Renal cortical epithelial cell (primary cell): ENCODE results near the gene COLQ. TPM values are rescaled to one million over a fixed set of nuclear protein-coding genes. Genes with fewer than 3 reads are reported as not detected.
"Not testable (repeated sequence)": the region's sequence is repeated elsewhere in the genome, so short reads cannot be mapped to it uniquely, and the experiment has no call there.

Experiments used
- DNase-seq: peaks from one replicate; pipeline ENCODE4 v3.0.0-alpha.2; 2011; ENCODE audit warnings: low read depth
- total RNA-seq: library from RNA; depleted of rRNA; stranded (reverse); fragments of >200 nt; gene quantifications from 2 replicates; pipeline ENCODE4 v1.2.3, GENCODE V29; 2014

The COLQ gene
- total RNA-seq, 1 donor from 2014 or later: 0.65 TPM

- DNase-seq: peak; percentile 62
Observed at GRCh38 chr3:15427182-15427880, 94.2 kb downstream of the COLQ start, which contains the start of the genes EAF1 and METTL6. Gene EAF1 (plus strand): TSS chr3:15427598. CDS start chr3:15427780, 182 bp downstream. Gene METTL6 (minus strand): TSS chr3:15427544. CDS start chr3:15426511, 1,033 bp downstream.

GRCh38 chr3:15426579-15427118 is 94.9 kb downstream of the COLQ start:
- no peak for DNase-seq

- DNase-seq: no peak
Observed at GRCh38 chr3:15420871-15421270, 100.6 kb downstream of the COLQ start.

DNA sequence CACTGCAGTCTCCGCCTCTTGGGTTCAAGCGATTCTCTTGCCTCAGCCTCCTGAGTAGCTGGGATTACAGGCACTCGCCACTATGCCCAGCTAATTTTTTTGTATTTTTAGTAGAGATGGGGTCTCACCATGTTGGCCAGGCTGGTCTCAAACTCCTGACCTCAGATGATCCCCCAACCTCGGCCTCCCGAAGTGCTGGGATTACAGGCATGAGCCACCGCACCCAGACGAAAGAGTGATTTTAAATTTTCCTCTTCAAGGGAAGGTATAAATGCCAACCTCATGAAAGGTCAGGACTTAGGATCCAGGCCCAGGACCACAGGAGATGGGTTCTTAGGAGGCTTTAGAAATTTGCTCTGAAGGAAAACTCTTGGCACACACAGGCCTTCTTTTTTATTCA is 110.5 kb downstream of the COLQ start:
- DNase-seq: not testable (repeated sequence)

DNA sequence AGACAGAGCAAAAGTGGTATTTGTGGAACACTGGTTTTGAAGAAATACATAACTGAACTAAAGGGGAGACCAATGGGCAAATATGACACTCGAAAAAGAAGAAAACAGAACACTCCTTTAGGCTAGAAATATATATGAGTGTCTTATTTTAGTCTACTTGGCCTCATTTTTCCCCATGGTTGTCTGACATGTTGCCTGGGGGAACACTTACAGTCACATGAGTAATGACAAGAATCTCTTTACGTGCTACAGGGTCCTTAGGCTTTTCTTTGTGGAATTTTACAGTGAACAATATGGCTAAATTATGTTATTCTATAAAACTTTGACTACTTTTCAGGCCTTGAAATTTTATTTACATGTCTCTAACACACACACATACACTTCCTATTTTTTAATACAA is 111.7 kb downstream of the COLQ start:
- DNase-seq: no peak

DNA sequence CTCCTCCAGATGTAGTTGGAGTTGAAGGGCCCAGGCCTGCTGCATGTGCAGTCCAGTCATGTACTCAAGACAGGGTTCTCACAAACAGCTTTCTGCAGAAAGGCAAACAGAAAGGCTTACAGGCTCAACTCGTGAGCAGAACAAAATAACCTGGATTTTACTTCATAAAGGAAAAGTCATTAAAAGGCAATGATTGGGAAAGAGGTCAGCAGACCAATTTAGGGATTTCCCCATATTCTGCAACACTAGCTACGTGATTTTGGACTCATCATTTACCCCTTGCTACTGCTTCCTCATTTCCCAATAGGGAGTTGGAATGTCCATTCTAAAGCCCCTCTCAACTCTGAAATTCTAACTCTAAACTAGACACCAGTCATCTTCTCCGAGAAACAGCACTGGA is 112.3 kb downstream of the COLQ start:
- DNase-seq: no peak

DNA sequence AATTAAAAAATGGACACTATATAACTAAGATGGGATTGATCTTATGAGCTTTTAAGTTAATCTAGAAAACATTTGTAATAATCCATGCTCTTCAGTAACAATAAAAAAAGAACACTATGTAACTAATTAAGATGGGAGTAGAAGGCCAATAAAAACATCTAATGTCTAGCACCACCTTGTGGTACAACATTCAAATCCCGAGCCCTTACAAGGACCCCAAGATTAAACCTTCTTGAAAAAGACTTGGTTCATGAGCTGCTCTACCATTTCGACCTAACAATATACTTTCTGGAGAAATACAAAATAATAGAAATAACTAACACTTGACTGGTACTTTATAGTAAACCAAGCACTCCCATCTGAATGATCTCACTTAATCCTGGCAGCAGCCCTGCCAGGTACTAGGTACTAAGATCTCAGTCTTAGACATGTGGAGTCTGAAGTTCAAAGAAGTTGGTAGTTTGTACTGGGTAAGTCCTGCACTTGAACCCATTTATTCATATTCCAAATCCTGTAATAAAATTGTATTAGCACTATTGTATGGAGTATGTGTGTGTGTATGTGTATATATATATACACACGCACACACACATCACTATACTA is 116.0 kb downstream of the COLQ start:
- peak; percentile 77 for DNase-seq

GRCh38 chr3:15404767-15405166 is 116.7 kb downstream of the COLQ start:
- no peak for DNase-seq

GRCh38 chr3:15403965-15404364 is 117.5 kb downstream of the COLQ start:
- DNase-seq: no peak

- no peak for DNase-seq
Observed at GRCh38 chr3:15403495-15403894, 118.0 kb downstream of the COLQ start.

- no peak for DNase-seq
Observed at GRCh38 chr3:15401936-15402335, 119.6 kb downstream of the COLQ start.

Other genes with a start within 250 kb of the COLQ start
- 7.7 and 12.9 TPM in 2 replicates for gene SH3BP5, start 189.1 kb downstream of the COLQ start, total RNA-seq
- gene METTL6, start 94.2 kb downstream of the COLQ start, total RNA-seq: 22.4 and 30.4 TPM in 2 replicates
- 22.8 and 45.3 TPM in 2 replicates for gene EAF1, start 94.1 kb downstream of the COLQ start, total RNA-seq
- gene HACL1, start 79.9 kb upstream of the COLQ start, total RNA-seq: 23.1 and 32.6 TPM in 2 replicates
- gene BTD, start 80.0 kb upstream of the COLQ start, total RNA-seq: 23.4 and 35.7 TPM in 2 replicates